ENCODE measurements around the gene HVCN1.

DNA sequence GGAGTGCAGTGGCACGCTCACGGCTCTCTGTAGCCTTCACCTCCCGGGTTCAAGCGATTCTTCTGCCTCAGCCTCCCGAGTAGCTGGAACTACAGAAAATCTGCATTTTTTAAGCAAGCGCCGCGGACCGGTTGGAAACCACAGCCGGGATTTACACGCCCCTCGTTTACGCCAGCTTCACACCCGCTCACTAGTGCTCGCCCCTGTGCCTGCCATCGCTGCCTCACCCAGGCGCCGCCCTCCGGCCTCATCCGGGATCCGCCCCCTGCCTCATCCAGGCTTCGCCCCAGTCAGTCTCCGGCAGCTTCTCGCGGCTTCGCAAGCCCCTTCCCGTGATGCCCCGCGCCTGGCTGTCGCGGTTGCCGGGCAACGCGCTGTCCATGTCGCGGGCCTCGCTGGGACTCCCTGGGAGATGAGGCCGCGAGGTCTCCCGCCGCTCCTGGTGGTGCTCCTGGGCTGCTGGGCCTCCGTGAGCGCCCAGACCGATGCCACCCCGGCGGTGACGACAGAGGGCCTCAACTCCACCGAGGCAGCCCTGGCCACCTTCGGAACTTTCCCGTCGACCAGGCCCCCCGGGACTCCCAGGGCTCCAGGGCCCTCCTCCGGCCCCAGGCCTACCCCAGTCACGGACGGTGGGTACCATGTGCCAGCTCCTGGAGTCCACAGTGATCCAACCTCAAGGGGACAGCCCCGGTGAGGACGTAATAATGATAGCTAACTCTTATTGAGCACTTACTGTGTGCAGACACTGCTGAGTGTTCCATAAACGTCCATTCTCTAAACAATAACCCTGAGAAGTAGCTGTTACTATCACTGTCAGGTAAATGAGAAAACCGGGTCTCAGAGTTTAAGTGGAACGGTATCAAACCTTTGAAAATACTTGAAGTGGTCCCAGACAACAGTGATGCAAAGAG is 74.9 kb downstream of the HVCN1 start, which contains the start of gene TCTN1:
- TF ChIP-seq, protein P1, sequence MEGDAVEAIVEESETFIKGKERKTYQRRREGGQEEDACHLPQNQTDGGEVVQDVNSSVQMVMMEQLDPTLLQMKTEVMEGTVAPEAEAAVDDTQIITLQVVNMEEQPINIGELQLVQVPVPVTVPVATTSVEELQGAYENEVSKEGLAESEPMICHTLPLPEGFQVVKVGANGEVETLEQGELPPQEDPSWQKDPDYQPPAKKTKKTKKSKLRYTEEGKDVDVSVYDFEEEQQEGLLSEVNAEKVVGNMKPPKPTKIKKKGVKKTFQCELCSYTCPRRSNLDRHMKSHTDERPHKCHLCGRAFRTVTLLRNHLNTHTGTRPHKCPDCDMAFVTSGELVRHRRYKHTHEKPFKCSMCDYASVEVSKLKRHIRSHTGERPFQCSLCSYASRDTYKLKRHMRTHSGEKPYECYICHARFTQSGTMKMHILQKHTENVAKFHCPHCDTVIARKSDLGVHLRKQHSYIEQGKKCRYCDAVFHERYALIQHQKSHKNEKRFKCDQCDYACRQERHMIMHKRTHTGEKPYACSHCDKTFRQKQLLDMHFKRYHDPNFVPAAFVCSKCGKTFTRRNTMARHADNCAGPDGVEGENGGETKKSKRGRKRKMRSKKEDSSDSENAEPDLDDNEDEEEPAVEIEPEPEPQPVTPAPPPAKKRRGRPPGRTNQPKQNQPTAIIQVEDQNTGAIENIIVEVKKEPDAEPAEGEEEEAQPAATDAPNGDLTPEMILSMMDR (IDR thresholded peaks at IDR 0.05; ENCODE audit: low read length) = no peak
- no peak for TF ChIP-seq EZH2 (IDR thresholded peaks at IDR 0.05; ENCODE audit: borderline replicate concordance, low read length)
